Keratinocyte (primary cell): ENCODE data around the gene LHX3. TPM values are rescaled to one million over a fixed set of nuclear protein-coding genes. Genes with fewer than 3 reads are reported as not detected.

Source experiments
- DNase-seq: peaks from one replicate; pipeline ENCODE4 v3.0.0-alpha.2; 2011; ENCODE audit warnings: low read depth, missing footprints, low spot score
- FAIRE-seq: peaks from 2 replicates; lab custom pipeline; 2011; peaks lifted over from hg19 to GRCh38; lab: Jason Lieb, UNC
- H2AFZ ChIP-seq: 2 replicates; pipeline ENCODE4 v1.6.0; 2012; ENCODE audit warnings: low read length, control low read depth, inconsistent platforms; ENCODE audit not compliant: control insufficient read depth
- H3K27ac ChIP-seq: 2 replicates; pipeline ENCODE4 v1.5.1; 2011; ENCODE audit warnings: low read length; ENCODE audit not compliant: control insufficient read depth, insufficient read depth
- H3K27me3 ChIP-seq: 3 replicates; pipeline ENCODE4 v1.6.0; 2011; ENCODE audit warnings: low read length; ENCODE audit not compliant: control insufficient read depth, insufficient read depth; ENCODE audit errors: extremely low read depth
- H3K36me3 ChIP-seq, 2 experiments: 2 replicates in 1 of 2; 3 replicates in 1 of 2; pipeline ENCODE4 v1.5.1; 2011; ENCODE audit warnings: low read length in 2 of 2, mild to moderate bottlenecking in 1 of 2; ENCODE audit not compliant: control insufficient read depth in 2 of 2, insufficient read depth in 2 of 2; ENCODE audit errors: extremely low read depth in 1 of 2
- H3K4me1 ChIP-seq: 3 replicates; pipeline ENCODE4 v1.5.1; 2011; ENCODE audit warnings: low read length; ENCODE audit not compliant: control insufficient read depth, insufficient read depth; ENCODE audit errors: extremely low read depth
- H3K4me2 ChIP-seq: 3 replicates; pipeline ENCODE4 v1.6.0; 2011; ENCODE audit warnings: low read depth, low read length; ENCODE audit not compliant: control insufficient read depth, insufficient read depth; ENCODE audit errors: extremely low read depth
- H3K4me3 ChIP-seq, 3 experiments: fragments of 200-600 bp in 1 of 3; sonication (generic) in 1 of 3; 2 replicates in 2 of 3; 3 replicates in 1 of 3; pipeline ENCODE4 v1.5.1; 2011 to 2016; ENCODE audit warnings: low read length in 3 of 3, mild to moderate bottlenecking in 3 of 3, control low read depth in 2 of 3, inconsistent platforms in 1 of 3, low read depth in 1 of 3, mixed read lengths in 1 of 3, mixed run types in 1 of 3, moderate library complexity in 1 of 3; ENCODE audit not compliant: control insufficient read depth in 2 of 3, insufficient read depth in 2 of 3; ENCODE audit errors: extremely low read depth in 1 of 3
- H3K79me2 ChIP-seq: 2 replicates; pipeline ENCODE4 v1.6.0; 2012; ENCODE audit warnings: low read length; ENCODE audit not compliant: control insufficient read depth, insufficient read depth
- H3K9ac ChIP-seq: 3 replicates; pipeline ENCODE4 v1.6.0; 2011; ENCODE audit warnings: low read length; ENCODE audit not compliant: control insufficient read depth, insufficient read depth; ENCODE audit errors: extremely low read depth
- H3K9me1 ChIP-seq: 3 replicates; pipeline ENCODE4 v1.6.0; 2011; ENCODE audit warnings: low read length; ENCODE audit not compliant: control insufficient read depth, insufficient read depth; ENCODE audit errors: extremely low read depth
- H3K9me3 ChIP-seq: 2 replicates; pipeline ENCODE4 v1.5.1; 2012; ENCODE audit warnings: low read depth, low read length; ENCODE audit not compliant: control insufficient read depth
- H4K20me1 ChIP-seq: 3 replicates; pipeline ENCODE4 v1.6.0; 2011; ENCODE audit warnings: low read length; ENCODE audit not compliant: control insufficient read depth, insufficient read depth; ENCODE audit errors: extremely low read depth
- CTCF ChIP-seq, 3 experiments: IDR thresholded peaks in 1 of 3; conservative IDR thresholded peaks in 1 of 3; optimal IDR thresholded peaks in 1 of 3; 2 replicates in 2 of 3; 3 replicates in 1 of 3; pipeline versions ENCODE3 to v1.5.1; 2011; ENCODE audit warnings: low read length in 3 of 3, mild to moderate bottlenecking in 3 of 3, moderate library complexity in 2 of 3, control low read depth in 1 of 3, inconsistent platforms in 1 of 3; ENCODE audit not compliant: insufficient read depth in 2 of 3; ENCODE audit errors: extremely low read depth in 1 of 3
- EZH2 ChIP-seq: IDR thresholded peaks from one replicate; pipeline ENCODE4 v1.6.1; 2012; ENCODE audit warnings: inconsistent platforms, mild to moderate bottlenecking, low read length, moderate library complexity
- dilution Hi-C: fragments of 300-500 bp; cut with MboI; formaldehyde crosslinking; loops from one replicate; pipeline ENCODE4 v1.7.0; 2020; ENCODE audit warnings: low sequenced_read_pairs; ENCODE audit not compliant: extremely low pct_ligation_motif_present
- polyA plus RNA-seq, 5 experiments: library from polyadenylated mRNA; depleted of rRNA in 3 of 5; stranded (reverse) in 3 of 5; stranded (forward) in 1 of 5; unstranded in 1 of 5; fragments of >200 nt; gene quantifications; 1 replicate in 1 of 5; 2 replicates in 3 of 5; 3 replicates in 1 of 5; pipeline versions ENCODE4 v1.2.1 to v1.2.3, GENCODE V29; 2011 to 2012; ENCODE audit warnings: missing spikeins in 2 of 5, low read depth in 1 of 5, low replicate concordance in 1 of 5

LHX3 gene
- polyA plus RNA-seq, 1 donor (not counting 4 experiments of a cell fraction or from before 2014, with no cell fraction given) = not detected

GRCh38 chr9:136178773-136179075 is 26.2 kb downstream of the LHX3 start:
- Histone ChIP-seq H3K9me3 (no peaks in the 10 kb centered on the region), H3K9ac (no peak overlapping the region), H4K20me1 (no peaks in the 10 kb centered on the region), H3K4me2 (no peak overlapping the region), H3K27me3 (peaks cover 32% of the 10 kb centered on the region), H3K4me1 (no peaks in the 10 kb centered on the region), H2AFZ (no peak overlapping the region), H3K4me3 (no peak overlapping the region), H3K36me3 (no peaks in the 10 kb centered on the region), H3K9me1 (no peaks in the 10 kb centered on the region), H3K27ac (no peak overlapping the region), H3K79me2 (no peaks in the 10 kb centered on the region)
- dilution Hi-C loops = no loop called here
- no peak for DNase-seq
- no peak for FAIRE-seq
- TF ChIP-seq CTCF (optimal IDR thresholded peaks at IDR 0.05 in 1 of 3, IDR thresholded peaks at IDR 0.05 in 1 of 3, conservative IDR thresholded peaks at IDR 0.05 in 1 of 3; ENCODE audit: extremely low read depth in 1 of 3, insufficient read depth in 2 of 3, low read length in 3 of 3) = no peak
- TF ChIP-seq EZH2 = no peak

- no peaks in the 10 kb centered on the region for H3K9me3 ChIP-seq
- no peak overlapping the region for H3K4me3 ChIP-seq
- H3K9me1 ChIP-seq = no peaks in the 10 kb centered on the region
- H3K36me3 ChIP-seq = no peaks in the 10 kb centered on the region
- no peak for DNase-seq
- no peak overlapping the region for H3K9ac ChIP-seq
- TF ChIP-seq CTCF (optimal IDR thresholded peaks at IDR 0.05 in 1 of 3, IDR thresholded peaks at IDR 0.05 in 1 of 3, conservative IDR thresholded peaks at IDR 0.05 in 1 of 3; ENCODE audit: extremely low read depth in 1 of 3, insufficient read depth in 2 of 3, low read length in 3 of 3) = no peak
- TF ChIP-seq EZH2 = no peak
- no peaks in the 10 kb centered on the region for H4K20me1 ChIP-seq
- FAIRE-seq = no peak
- H3K79me2 ChIP-seq = no peaks in the 10 kb centered on the region
- no peak overlapping the region for H3K27ac ChIP-seq
- H3K4me1 ChIP-seq = no peaks in the 10 kb centered on the region
- dilution Hi-C loops = no loop called here
- H3K27me3 ChIP-seq = peaks cover 32% of the 10 kb centered on the region
- no peak overlapping the region for H3K4me2 ChIP-seq
- H2AFZ ChIP-seq = no peak overlapping the region
These were observed 26.7 kb downstream of the LHX3 start for GRCh38 chr9:136178061-136178772.
